H9 (cell line): Measurements from ENCODE around the gene VDAC1. TPM values are rescaled to one million over a fixed set of nuclear protein-coding genes. Genes with fewer than 3 reads are reported as not detected.

Experiments
- DNase-seq: peaks from one replicate; pipeline ENCODE4 v3.0.0-alpha.2; 2017
- H2AFZ ChIP-seq: one replicate; pipeline ENCODE4 v1.6.1; 2013; ENCODE audit warnings: mild to moderate bottlenecking, low read length, control low read depth, moderate library complexity
- H2AK5ac ChIP-seq: 2 replicates; pipeline ENCODE4 v1.6.1; 2013; ENCODE audit warnings: low read length, control low read depth, mixed read lengths; ENCODE audit not compliant: insufficient read length
- H2BK120ac ChIP-seq: one replicate; pipeline ENCODE4 v1.6.1; 2013; ENCODE audit warnings: low read depth, mild to moderate bottlenecking, low read length, control low read depth, inconsistent platforms; ENCODE audit not compliant: poor library complexity, severe bottlenecking
- H2BK12ac ChIP-seq: 2 replicates; pipeline ENCODE4 v1.6.1; 2013; ENCODE audit warnings: low read length, control low read depth, mixed read lengths, low read depth; ENCODE audit not compliant: insufficient read length
- H2BK15ac ChIP-seq: 2 replicates; pipeline ENCODE4 v1.6.1; 2013; ENCODE audit warnings: low read depth, low read length, control low read depth
- H2BK20ac ChIP-seq: one replicate; pipeline ENCODE4 v1.6.1; 2013; ENCODE audit warnings: low read depth, mild to moderate bottlenecking, low read length, control low read depth, inconsistent platforms; ENCODE audit not compliant: poor library complexity, severe bottlenecking
- H2BK5ac ChIP-seq: 2 replicates; pipeline ENCODE4 v1.6.1; 2013; ENCODE audit warnings: low read length, control low read depth, mixed read lengths; ENCODE audit not compliant: insufficient read length
- H3K14ac ChIP-seq: 2 replicates; pipeline ENCODE4 v1.6.1; 2013; ENCODE audit warnings: low read length, control low read depth; ENCODE audit not compliant: insufficient read depth
- H3K18ac ChIP-seq: 2 replicates; pipeline ENCODE4 v1.6.1; 2013; ENCODE audit warnings: low read depth, mild to moderate bottlenecking, mixed read lengths, low read length, control low read depth; ENCODE audit not compliant: insufficient read length
- H3K23ac ChIP-seq: 2 replicates; pipeline ENCODE4 v1.6.1; 2013; ENCODE audit warnings: low read length, control low read depth, mixed read lengths, low read depth; ENCODE audit not compliant: insufficient read length
- H3K23me2 ChIP-seq: 2 replicates; pipeline ENCODE4 v1.6.1; 2013; ENCODE audit warnings: low read depth, mild to moderate bottlenecking, mixed read lengths, low read length, control low read depth; ENCODE audit not compliant: insufficient read length, poor library complexity, severe bottlenecking
- H3K27ac ChIP-seq: 2 replicates; pipeline ENCODE4 v1.5.1; 2013; ENCODE audit warnings: low read length, control low read depth, mixed read lengths, low read depth; ENCODE audit not compliant: insufficient read length
- H3K27me3 ChIP-seq: 2 replicates; pipeline ENCODE4 v1.6.1; 2013; ENCODE audit warnings: low read length, control low read depth, inconsistent platforms; ENCODE audit not compliant: insufficient read depth
- H3K4ac ChIP-seq: 2 replicates; pipeline ENCODE4 v1.6.1; 2013; ENCODE audit warnings: low read depth, mild to moderate bottlenecking, control low read depth, inconsistent platforms, low read length, moderate library complexity
- H3K4me1 ChIP-seq: 2 replicates; pipeline ENCODE4 v1.6.1; 2013; ENCODE audit warnings: low read length, control low read depth, inconsistent platforms; ENCODE audit not compliant: insufficient read depth
- H3K4me2 ChIP-seq: 2 replicates; pipeline ENCODE4 v1.6.1; 2013; ENCODE audit warnings: low read length, control low read depth, mixed read lengths; ENCODE audit not compliant: insufficient read length, insufficient read depth
- H3K56ac ChIP-seq: 2 replicates; pipeline ENCODE4 v1.6.1; 2013; ENCODE audit warnings: low read depth, mild to moderate bottlenecking, mixed read lengths, low read length, control low read depth; ENCODE audit not compliant: insufficient read length
- H3K79me1 ChIP-seq: 2 replicates; pipeline ENCODE4 v1.6.1; 2013; ENCODE audit warnings: low read depth, mild to moderate bottlenecking, moderate library complexity, low read length, control low read depth, inconsistent platforms; ENCODE audit not compliant: insufficient read depth, poor library complexity, severe bottlenecking
- H3K79me2 ChIP-seq: 2 replicates; pipeline ENCODE4 v1.6.1; 2013; ENCODE audit warnings: low read length, control low read depth, inconsistent platforms; ENCODE audit not compliant: insufficient read depth
- H3K9ac ChIP-seq: 2 replicates; pipeline ENCODE4 v1.6.1; 2013; ENCODE audit warnings: low read length, control low read depth, mixed read lengths; ENCODE audit not compliant: insufficient read length; ENCODE audit errors: extremely low read depth
- H3K9me3 ChIP-seq: one replicate; pipeline ENCODE4 v1.6.1; 2013; ENCODE audit warnings: low read depth, low read length, inconsistent platforms; ENCODE audit not compliant: control insufficient read depth
- H3T11ph ChIP-seq: one replicate; pipeline ENCODE4 v1.6.1; 2013; ENCODE audit warnings: mild to moderate bottlenecking, low read length, control low read depth, inconsistent platforms
- H4K20me1 ChIP-seq: one replicate; pipeline ENCODE4 v1.6.1; 2013; ENCODE audit not compliant: control insufficient read depth, insufficient read length, insufficient read depth
- H4K5ac ChIP-seq: 2 replicates; pipeline ENCODE4 v1.6.1; 2013; ENCODE audit warnings: low read depth, mild to moderate bottlenecking, mixed read lengths, low read length, control low read depth; ENCODE audit not compliant: insufficient read length
- H4K8ac ChIP-seq: replicated peaks from 2 replicates; pipeline ENCODE4 v1.6.1; 2013; ENCODE audit warnings: low read length, control low read depth, mixed read lengths, low read depth; ENCODE audit not compliant: insufficient read length
- H4K91ac ChIP-seq: 2 replicates; pipeline ENCODE4 v1.6.1; 2013; ENCODE audit warnings: low read depth, mild to moderate bottlenecking, moderate library complexity, mixed read lengths, low read length, control low read depth; ENCODE audit not compliant: insufficient read length
- H3K27ac Mint-ChIP-seq, 3 experiments: 2 replicates in 2 of 3; 3 replicates in 1 of 3; pipeline ENCODE4 v1.8.0; 2020 to 2021; ENCODE audit warnings: mixed read lengths in 3 of 3, mild to moderate bottlenecking in 1 of 3, moderate library complexity in 1 of 3
- H3K27me3 Mint-ChIP-seq: 2 replicates; pipeline ENCODE4 v1.8.0; 2021; ENCODE audit warnings: low read depth, mild to moderate bottlenecking, moderate library complexity, mixed read lengths
- H3K36me3 Mint-ChIP-seq, 3 experiments: 2 replicates in 2 of 3; 3 replicates in 1 of 3; pipeline ENCODE4 v1.8.0; 2020 to 2021; ENCODE audit warnings: low read depth in 3 of 3, mixed read lengths in 3 of 3; ENCODE audit not compliant: insufficient read depth in 1 of 3
- H3K4me1 Mint-ChIP-seq, 2 experiments: 2 replicates each; pipeline ENCODE4 v1.8.0; 2020; ENCODE audit warnings: mixed read lengths in 2 of 2
- H3K4me3 Mint-ChIP-seq, 2 experiments: 2 replicates in 1 of 2; 3 replicates in 1 of 2; pipeline ENCODE4 v1.8.0; 2020 to 2021; ENCODE audit warnings: mild to moderate bottlenecking in 2 of 2, mixed read lengths in 2 of 2, moderate library complexity in 1 of 2
- H3K9me3 Mint-ChIP-seq, 2 experiments: 2 replicates in 1 of 2; 3 replicates in 1 of 2; pipeline ENCODE4 v1.8.0; 2020; ENCODE audit warnings: mild to moderate bottlenecking in 2 of 2, mixed read lengths in 2 of 2, moderate library complexity in 1 of 2
- CTCF ChIP-seq: fragments of 200-600 bp; sonication (generic); conservative IDR thresholded peaks from 3 replicates; pipeline ENCODE4 v1.8.0; 2021; ENCODE audit warnings: antibody characterized with exemption, mild to moderate bottlenecking
- WGBS: extraction: QIAGEN DNeasy Blood & Tissue Kit; methylation state at CpG from one replicate; pipeline ENCODE4 v1.1.7; 2013; ENCODE audit warnings: missing lambda C conversion rate, low lambda C conversion rate, mixed read lengths; ENCODE audit not compliant: insufficient read length; ENCODE audit errors: extremely low coverage; 5-methylcytosine and 5-hydroxymethylcytosine counted together
- total RNA-seq: library from RNA; stranded (reverse); gene quantifications from 2 replicates; pipeline ENCODE4 v1.2.1, GENCODE V29; 2021

VDAC1 gene
- total RNA-seq, 1 experiment from 2014 or later: 208 TPM

GRCh38 chr5:133962801-133963476, 41.8 kb downstream of the VDAC1 start:
- H3K9ac ChIP-seq: no peak overlapping the region
- H3K79me2 ChIP-seq: peaks cover 3% of the 10 kb centered on the region; the same call in 1 of the 2 replicates
- H3K27ac ChIP-seq: no peak overlapping the region
- Mint-ChIP-seq H3K4me3 (no peak overlapping the region), H3K4me1 (peaks cover 10 to 14% of the 10 kb centered on the region in 2 experiments), H3K27ac (no peak overlapping the region), H3K36me3 (peaks cover 3 to 13% (median 11%) of the 10 kb centered on the region in 3 experiments; a peak in 6 of 7 replicates), H3K9me3 (no peaks in the 10 kb centered on the region), H3K27me3 (no peaks in the 10 kb centered on the region)
- no peaks in the 10 kb centered on the region for H3K9me3 ChIP-seq
- no peak overlapping the region for H4K8ac ChIP-seq
- H3K14ac ChIP-seq: no peak overlapping the region
- H2BK15ac ChIP-seq: no peak overlapping the region
- no peak overlapping the region for H2BK120ac ChIP-seq
- no peaks in the 10 kb centered on the region for H3K4me1 ChIP-seq
- no peak for TF ChIP-seq CTCF
- H2BK20ac ChIP-seq: no peak overlapping the region
- no peak for DNase-seq
- 100% methylated on average over 1 of the region's 2 CpGs for WGBS
- no peak overlapping the region for H3T11ph ChIP-seq
- H4K20me1 ChIP-seq: no peaks in the 10 kb centered on the region
- no peak overlapping the region for H3K4me2 ChIP-seq
- H3K23ac ChIP-seq: no peak overlapping the region
- H2BK12ac ChIP-seq: no peak overlapping the region
- no peak overlapping the region for H3K18ac ChIP-seq
- H3K4ac ChIP-seq: no peak overlapping the region
- no peak overlapping the region for H4K91ac ChIP-seq
- H3K56ac ChIP-seq: no peak overlapping the region
- H3K23me2 ChIP-seq: peaks cover 5% of the 10 kb centered on the region
- H3K27me3 ChIP-seq: no peaks in the 10 kb centered on the region
- no peaks in the 10 kb centered on the region for H3K79me1 ChIP-seq
- H4K5ac ChIP-seq: no peak overlapping the region
- no peak overlapping the region for H2AFZ ChIP-seq
- H2BK5ac ChIP-seq: no peak overlapping the region
- no peak overlapping the region for H2AK5ac ChIP-seq
